CD4-positive, alpha-beta memory T cell (primary cell): Measurements from ENCODE around the gene KCNQ1OT1. TPM values are rescaled to one million over a fixed set of nuclear protein-coding genes. Genes with fewer than 3 reads are reported as not detected.

Experiments
- CTCF ChIA-PET: fragments of 350-600 bp; sonication (Branson Sonifier 250); formaldehyde crosslinking; loops from one replicate; lab custom pipeline; 2021; ENCODE audit warnings: inconsistent platforms; ENCODE audit not compliant: partially characterized antibody; lab: Charles Lee
- POLR2A ChIA-PET: fragments of 350-600 bp; sonication (Branson Sonifier 250); formaldehyde crosslinking; loops from one replicate; lab custom pipeline; 2021; ENCODE audit not compliant: partially characterized antibody; lab: Charles Lee
- DNase-seq, 5 donors: peaks; one replicate each; pipeline versions ENCODE4 v3.0.0 to v3.0.0-alpha.2; 2020 to 2022; ENCODE audit warnings: mixed read lengths in 1 of 5
- H3K27ac ChIP-seq: one replicate; pipeline ENCODE4 v1.7.0; 2013; ENCODE audit warnings: low read depth, low read length
- H3K27me3 ChIP-seq: 2 replicates; pipeline ENCODE4 v1.7.0; 2013; ENCODE audit warnings: mild to moderate bottlenecking, low read length, moderate library complexity; ENCODE audit not compliant: insufficient read depth
- H3K36me3 ChIP-seq: 2 replicates; pipeline ENCODE4 v1.7.0; 2013; ENCODE audit warnings: mild to moderate bottlenecking, low read length, moderate library complexity; ENCODE audit not compliant: insufficient read depth
- H3K4me1 ChIP-seq: 2 replicates; pipeline ENCODE4 v1.7.0; 2013; ENCODE audit warnings: mild to moderate bottlenecking, low read length, moderate library complexity; ENCODE audit not compliant: insufficient read depth
- H3K4me3 ChIP-seq, 2 donors: one replicate each; pipeline ENCODE4 v1.7.0; 2013; ENCODE audit warnings: low read length in 2 of 2, mild to moderate bottlenecking in 1 of 2
- H3K9me3 ChIP-seq, 2 donors: one replicate each; pipeline ENCODE4 v1.7.0; 2013; ENCODE audit warnings: low read length in 2 of 2, control low read depth in 1 of 2; ENCODE audit not compliant: control insufficient read depth in 1 of 2
- H3K27ac Mint-ChIP-seq, 7 donors: one replicate each; pipeline ENCODE4 v1.8.0; 2020 to 2021; ENCODE audit warnings: mixed read lengths in 7 of 7, mild to moderate bottlenecking in 6 of 7, inconsistent platforms in 3 of 7, moderate library complexity in 3 of 7
- H3K27me3 Mint-ChIP-seq, 2 donors: one replicate each; pipeline ENCODE4 v1.8.0; 2020 to 2021; ENCODE audit warnings: mixed read lengths in 2 of 2
- H3K36me3 Mint-ChIP-seq, 2 donors: one replicate each; pipeline ENCODE4 v1.8.0; 2020 to 2021; ENCODE audit warnings: mixed read lengths in 2 of 2, inconsistent platforms in 1 of 2, mild to moderate bottlenecking in 1 of 2
- H3K4me1 Mint-ChIP-seq, 4 donors: one replicate each; pipeline ENCODE4 v1.8.0; 2020 to 2021; ENCODE audit warnings: mixed read lengths in 4 of 4, mild to moderate bottlenecking in 1 of 4
- H3K4me3 Mint-ChIP-seq, 8 donors: one replicate each; pipeline ENCODE4 v1.8.0; 2020 to 2021; ENCODE audit warnings: mixed read lengths in 8 of 8, mild to moderate bottlenecking in 7 of 8, moderate library complexity in 6 of 8, inconsistent platforms in 3 of 8
- H3K9me3 Mint-ChIP-seq, 8 donors: one replicate each; pipeline ENCODE4 v1.8.0; 2020 to 2021; ENCODE audit warnings: mixed read lengths in 8 of 8, mild to moderate bottlenecking in 5 of 8, inconsistent platforms in 3 of 8, moderate library complexity in 1 of 8
- intact Hi-C: fragments of 100-400 bp; cut with micrococcal nuclease; formaldehyde crosslinking; loops from one replicate; pipeline ENCODE4 v1.15.1; 2023
- polyA plus RNA-seq, 2 donors: library from polyadenylated mRNA; unstranded; fragments of 300-500 nt; fragmentation: Illumina TruSeq; gene quantifications; one replicate each; pipeline ENCODE4 v1.2.3, GENCODE V29; 2021
- total RNA-seq, 2 experiments: library from RNA; stranded (reverse); gene quantifications; one replicate each; pipeline ENCODE4 v1.2.3, GENCODE V29; 2021

KCNQ1OT1 gene
- total and polyA plus RNA-seq, 4 experiments from 2014 or later = 0.03 to 0.38 (median 0.23) TPM

DNA sequence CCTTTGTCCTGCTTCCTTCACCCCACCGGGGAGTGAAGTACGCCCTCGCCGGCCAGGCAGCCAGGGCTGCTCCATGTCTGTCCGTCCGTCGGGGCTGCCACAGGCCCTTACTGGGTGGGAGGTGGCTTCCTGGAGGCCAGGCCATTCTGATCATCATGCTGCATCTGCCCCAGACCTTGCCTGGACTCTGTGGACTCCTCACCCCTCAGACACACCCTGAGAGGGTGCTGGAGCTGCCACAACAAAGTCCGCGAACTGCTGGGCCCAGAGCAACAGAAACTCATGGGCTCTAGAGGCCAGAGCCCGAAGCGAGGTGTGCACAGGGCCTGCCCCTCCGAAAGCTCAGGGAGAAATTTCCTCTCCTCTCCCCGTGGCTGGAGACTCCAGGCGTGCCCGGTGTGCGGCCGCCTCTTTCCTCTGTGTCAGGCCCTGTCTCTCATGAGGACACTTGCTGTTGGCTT lies 124.2 kb downstream of the KCNQ1OT1 start:
- Histone ChIP-seq H3K4me1 (no peaks in the 10 kb centered on the region), H3K27ac (no peak overlapping the region), H3K9me3 (no peaks in the 10 kb centered on the region), H3K27me3 (no peaks in the 10 kb centered on the region), H3K4me3 (no peak overlapping the region), H3K36me3 (no peaks in the 10 kb centered on the region)
- CTCF ChIA-PET = no interaction called here
- H3K36me3 Mint-ChIP-seq = peaks cover 0 to 4% of the 10 kb centered on the region in 2 donors
- no peak overlapping the region for H3K4me3 Mint-ChIP-seq
- H3K9me3 Mint-ChIP-seq = no peaks in the 10 kb centered on the region
- no peaks in the 10 kb centered on the region for H3K4me1 Mint-ChIP-seq
- no peak overlapping the region for H3K27ac Mint-ChIP-seq
- POLR2A ChIA-PET = no interaction called here
- no peaks in the 10 kb centered on the region for H3K27me3 Mint-ChIP-seq
- no peak for DNase-seq
- intact Hi-C loops = no loop called here

DNA sequence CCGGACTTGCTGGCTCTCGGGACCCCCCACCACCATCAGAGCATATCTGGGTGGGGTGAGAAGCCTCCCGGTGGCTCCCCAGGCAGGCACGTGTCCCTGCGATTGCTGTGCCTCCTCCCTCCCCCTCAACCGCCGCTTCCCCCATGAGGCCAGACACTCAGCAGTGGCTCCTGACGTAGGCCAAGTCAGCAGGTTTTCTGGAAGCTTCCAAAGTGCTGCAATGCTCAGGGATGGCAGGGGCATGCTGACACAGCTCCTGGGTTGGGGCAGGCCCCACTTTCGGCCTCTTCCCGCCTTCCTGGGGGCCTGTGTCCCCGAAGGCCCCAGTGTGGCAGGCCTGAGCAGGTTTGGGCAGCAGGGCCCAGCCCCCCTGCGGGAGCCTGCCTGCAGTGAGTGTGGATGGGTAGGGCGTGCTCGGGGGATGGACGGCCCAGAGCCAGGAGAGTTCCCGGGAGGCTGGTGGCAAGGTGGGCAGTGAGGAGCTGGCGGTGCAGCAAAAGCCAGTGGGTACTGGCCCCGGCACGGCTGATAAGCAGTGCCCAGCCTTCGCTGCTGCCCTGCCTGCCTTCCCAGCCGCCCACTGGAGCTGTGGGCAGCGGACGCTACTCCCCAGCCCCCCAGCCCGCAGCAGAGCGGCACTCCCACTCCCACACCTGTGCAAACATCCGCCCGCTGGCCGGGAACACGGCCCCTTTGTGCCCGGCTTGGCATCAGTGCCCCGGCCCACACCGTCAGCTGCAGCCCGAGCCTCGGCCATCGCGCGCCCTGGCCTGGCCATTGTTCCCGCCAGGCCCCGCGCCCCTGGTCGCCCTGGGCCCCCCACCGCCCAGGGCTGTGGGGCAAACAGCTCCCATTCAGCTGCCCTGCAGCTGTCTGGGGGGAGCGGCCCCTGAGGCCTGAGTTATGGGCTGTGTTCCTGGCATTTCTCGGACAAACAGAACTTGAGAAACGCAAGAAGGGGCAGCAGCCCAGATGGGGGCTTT lies 125.0 kb downstream of the KCNQ1OT1 start:
- Histone ChIP-seq H3K4me3 (no peak overlapping the region), H3K4me1 (no peaks in the 10 kb centered on the region), H3K9me3 (no peaks in the 10 kb centered on the region), H3K36me3 (no peaks in the 10 kb centered on the region), H3K27ac (no peak overlapping the region), H3K27me3 (no peaks in the 10 kb centered on the region)
- intact Hi-C loops = no loop called here
- Mint-ChIP-seq H3K4me3 (no peak overlapping the region), H3K27ac (no peak overlapping the region), H3K36me3 (peaks cover 0 to 4% of the 10 kb centered on the region in 2 donors), H3K27me3 (no peaks in the 10 kb centered on the region), H3K4me1 (no peaks in the 10 kb centered on the region), H3K9me3 (no peaks in the 10 kb centered on the region)
- ChIA-PET CTCF (no interaction called here), POLR2A (no interaction called here)
- DNase-seq = peak in 1 of 5 donors; percentile 14

DNA sequence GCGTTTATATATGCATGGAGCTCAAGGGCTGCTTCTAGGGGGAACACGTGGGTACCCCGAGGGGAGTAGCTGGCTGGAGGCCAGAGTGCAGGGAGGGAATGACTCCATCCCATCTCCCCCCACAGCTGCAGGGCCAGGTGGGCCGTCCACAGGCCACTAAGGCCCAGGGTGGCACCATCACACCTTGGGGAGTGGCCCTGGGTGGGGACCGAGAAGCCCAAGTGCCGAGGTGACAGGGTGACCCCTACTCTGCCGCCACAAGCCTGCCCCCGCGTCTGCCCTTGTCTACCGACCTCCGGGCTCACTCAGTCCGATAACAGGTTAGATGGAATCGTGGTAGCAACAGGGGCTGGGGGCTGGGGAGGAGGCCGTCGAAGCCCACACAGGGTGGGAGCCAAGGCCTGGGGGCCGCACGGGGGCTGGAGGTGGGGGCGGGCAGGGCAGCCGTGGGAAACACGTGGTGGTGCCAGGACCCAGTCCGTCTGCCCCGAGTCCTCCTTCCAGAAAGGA lies 125.7 kb downstream of the KCNQ1OT1 start:
- Histone ChIP-seq H3K27me3 (no peaks in the 10 kb centered on the region), H3K27ac (no peak overlapping the region), H3K4me1 (no peaks in the 10 kb centered on the region), H3K36me3 (no peaks in the 10 kb centered on the region), H3K9me3 (no peaks in the 10 kb centered on the region), H3K4me3 (no peak overlapping the region)
- intact Hi-C loops = no loop called here
- no peak overlapping the region for H3K4me3 Mint-ChIP-seq
- DNase-seq = no peak
- H3K4me1 Mint-ChIP-seq = peaks cover 0 to under 1% (median 0%) of the 10 kb centered on the region in 4 donors
- H3K36me3 Mint-ChIP-seq = peaks cover 0 to 4% of the 10 kb centered on the region in 2 donors
- no peaks in the 10 kb centered on the region for H3K27me3 Mint-ChIP-seq
- CTCF ChIA-PET = interaction anchor here (1.0 kb wide), 1 partner anchor 922 kb away, joined by 3 read pairs; no protein-coding TSS in a partner anchor
- H3K27ac Mint-ChIP-seq = no peak overlapping the region
- H3K9me3 Mint-ChIP-seq = no peaks in the 10 kb centered on the region
- POLR2A ChIA-PET = no interaction called here

DNA sequence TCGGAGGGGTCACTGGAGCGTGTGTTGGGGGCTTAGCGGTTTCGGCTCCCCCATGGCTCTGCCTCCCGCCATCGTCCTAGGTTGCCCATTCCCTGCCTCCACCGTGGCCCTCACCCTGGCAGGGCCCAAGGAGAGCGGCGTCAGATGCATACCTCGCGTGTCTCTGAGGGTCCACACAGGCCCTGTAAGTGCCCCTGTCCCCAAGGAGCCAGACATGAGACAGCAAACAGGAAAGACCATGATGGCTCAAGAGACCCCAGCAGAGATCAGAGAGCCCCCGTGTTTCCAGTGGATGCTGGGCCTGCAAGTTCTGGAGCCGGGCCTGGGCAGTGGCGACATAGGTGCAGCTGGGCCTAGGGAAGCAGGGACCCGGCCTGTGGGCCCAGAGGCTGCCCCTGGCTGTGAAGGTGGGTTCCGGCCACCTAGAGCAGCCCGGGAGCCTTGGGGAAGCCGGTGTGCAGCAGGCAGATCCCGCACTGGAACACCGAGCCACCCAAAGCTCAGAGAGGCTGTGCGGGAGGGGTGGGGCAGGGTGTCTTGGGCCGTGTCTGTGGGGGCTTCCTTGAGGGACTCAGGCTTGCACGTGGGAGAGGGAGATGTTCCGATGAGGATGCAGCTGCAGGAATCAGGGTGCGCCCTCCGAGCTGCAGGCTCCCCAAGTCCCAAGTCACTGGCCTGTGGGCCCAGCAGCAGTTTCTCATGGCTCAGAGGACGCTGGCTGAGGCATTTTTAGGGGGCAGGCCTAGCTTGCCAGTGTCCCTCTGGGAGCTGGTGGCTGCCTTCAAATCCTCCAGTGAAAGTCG lies 126.4 kb downstream of the KCNQ1OT1 start:
- Mint-ChIP-seq H3K27ac (no peak overlapping the region), H3K4me3 (no peak overlapping the region), H3K27me3 (no peaks in the 10 kb centered on the region), H3K4me1 (peaks cover 0 to 2% (median 0%) of the 10 kb centered on the region in 4 donors), H3K36me3 (peaks cover 0 to 4% of the 10 kb centered on the region in 2 donors), H3K9me3 (no peaks in the 10 kb centered on the region)
- H3K27ac ChIP-seq = no peak overlapping the region
- H3K36me3 ChIP-seq = no peaks in the 10 kb centered on the region
- CTCF ChIA-PET = interaction anchor here (1.0 kb wide), 1 partner anchor 921 kb away, joined by 3 read pairs; no protein-coding TSS in a partner anchor
- intact Hi-C loops = no loop called here
- no peaks in the 10 kb centered on the region for H3K27me3 ChIP-seq
- no peaks in the 10 kb centered on the region for H3K9me3 ChIP-seq
- no peaks in the 10 kb centered on the region for H3K4me1 ChIP-seq
- no peak overlapping the region for H3K4me3 ChIP-seq
- POLR2A ChIA-PET = no interaction called here
- no peak for DNase-seq

DNA sequence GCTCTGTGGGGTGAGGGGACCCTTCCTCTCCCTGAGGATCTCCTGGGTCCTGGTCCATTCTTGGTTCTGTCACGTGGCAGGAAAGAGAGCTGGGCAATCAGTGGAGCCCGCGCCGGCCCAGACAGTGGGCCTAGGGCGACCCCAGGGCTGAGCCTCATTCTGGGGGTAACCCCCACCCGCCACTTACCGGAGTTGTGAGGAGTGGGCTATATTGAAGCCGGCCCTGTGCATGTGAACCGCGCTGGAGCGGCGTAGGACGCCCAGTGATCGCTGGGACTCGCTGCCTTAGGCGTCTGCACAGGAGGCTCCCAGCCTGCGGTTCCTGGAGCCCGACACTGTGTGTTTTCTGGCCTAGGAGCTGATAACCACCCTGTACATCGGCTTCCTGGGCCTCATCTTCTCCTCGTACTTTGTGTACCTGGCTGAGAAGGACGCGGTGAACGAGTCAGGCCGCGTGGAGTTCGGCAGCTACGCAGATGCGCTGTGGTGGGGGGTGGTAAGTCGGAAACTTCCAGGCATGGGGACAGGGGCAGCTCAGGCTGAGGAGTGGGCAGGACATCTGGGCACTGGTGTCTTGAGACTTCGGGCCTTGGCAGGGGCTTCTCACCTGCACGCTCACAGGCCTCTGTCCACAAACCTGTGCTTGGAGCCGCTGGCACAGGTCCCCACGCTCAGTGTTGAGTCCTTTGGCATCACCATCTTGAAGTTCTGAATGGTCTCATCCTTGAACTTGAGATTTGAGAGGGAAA lies 127.1 kb downstream of the KCNQ1OT1 start:
- peaks cover 0 to 2% of the 10 kb centered on the region in 2 donors for H3K36me3 Mint-ChIP-seq
- no peaks in the 10 kb centered on the region for H3K36me3 ChIP-seq
- no peak overlapping the region for H3K4me3 Mint-ChIP-seq
- H3K4me3 ChIP-seq = no peak overlapping the region
- no peaks in the 10 kb centered on the region for H3K9me3 ChIP-seq
- H3K27ac Mint-ChIP-seq = no peak overlapping the region
- H3K9me3 Mint-ChIP-seq = no peaks in the 10 kb centered on the region
- peaks cover 0 to 2% (median 0%) of the 10 kb centered on the region in 4 donors for H3K4me1 Mint-ChIP-seq
- H3K27ac ChIP-seq = no peak overlapping the region
- DNase-seq = no peak
- intact Hi-C loops = no loop called here
- ChIA-PET CTCF (interaction anchor here (1.0 kb wide), 1 partner anchor 920 kb away, joined by 3 read pairs; no protein-coding TSS in a partner anchor), POLR2A (no interaction called here)
- no peaks in the 10 kb centered on the region for H3K4me1 ChIP-seq
- no peaks in the 10 kb centered on the region for H3K27me3 ChIP-seq
- no peaks in the 10 kb centered on the region for H3K27me3 Mint-ChIP-seq

DNA sequence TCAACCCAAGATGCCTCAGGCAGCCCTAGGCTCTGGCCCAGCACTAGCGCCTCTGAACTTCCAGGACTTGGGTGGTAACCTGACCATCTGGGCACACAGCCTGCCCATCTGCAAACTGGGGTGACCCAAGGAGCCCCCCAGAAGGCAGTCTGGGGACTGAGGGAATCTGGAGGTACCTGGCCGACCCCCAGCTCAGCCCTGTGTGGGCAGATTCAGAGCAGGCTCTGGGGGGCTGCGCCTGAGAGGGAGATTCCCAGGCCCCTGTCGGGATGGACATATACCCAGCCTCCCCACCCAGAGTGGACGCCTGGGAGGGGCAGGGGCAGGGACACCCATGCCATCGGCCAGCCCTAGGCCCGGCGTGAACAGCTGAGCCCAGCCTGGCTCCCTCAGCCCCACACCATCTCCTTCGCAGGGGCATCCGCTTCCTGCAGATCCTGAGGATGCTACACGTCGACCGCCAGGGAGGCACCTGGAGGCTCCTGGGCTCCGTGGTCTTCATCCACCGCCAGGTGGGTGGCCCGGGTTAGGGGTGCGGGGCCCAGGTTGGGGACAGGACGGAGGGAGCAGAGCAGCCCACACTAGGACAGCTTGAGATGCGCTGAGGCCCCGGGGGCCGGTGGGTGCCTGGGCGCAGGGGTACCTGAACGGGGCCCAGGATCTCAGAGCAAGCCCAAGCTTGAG lies 128.1 kb downstream of the KCNQ1OT1 start:
- no peaks in the 10 kb centered on the region for H3K27me3 Mint-ChIP-seq
- ChIA-PET POLR2A (no interaction called here), CTCF (no interaction called here)
- no peak overlapping the region for H3K27ac Mint-ChIP-seq
- H3K27me3 ChIP-seq = no peaks in the 10 kb centered on the region
- no peak overlapping the region for H3K4me3 Mint-ChIP-seq
- no peaks in the 10 kb centered on the region for H3K9me3 ChIP-seq
- H3K9me3 Mint-ChIP-seq = no peaks in the 10 kb centered on the region
- intact Hi-C loops = no loop called here
- H3K36me3 Mint-ChIP-seq = peaks cover 0 to 2% of the 10 kb centered on the region in 2 donors
- H3K4me1 Mint-ChIP-seq = peaks cover 0 to 2% (median 0%) of the 10 kb centered on the region in 4 donors
- no peaks in the 10 kb centered on the region for H3K36me3 ChIP-seq
- peak in 1 of 5 donors; percentile 25 for DNase-seq
- H3K4me3 ChIP-seq = no peak overlapping the region
- H3K4me1 ChIP-seq = no peaks in the 10 kb centered on the region
- H3K27ac ChIP-seq = no peak overlapping the region
